Kidney (tissue), 14 donors: Measurements from ENCODE around the gene PLD1. TPM values are rescaled to one million over a fixed set of nuclear protein-coding genes. Genes with fewer than 3 reads are reported as not detected.

ENCODE experiments used
- DNase-seq, 5 donors: peaks; one replicate each; pipeline ENCODE4 v3.0.0-alpha.2; 2013 to 2020
- FAIRE-seq: peaks from 2 replicates; lab custom pipeline; 2012; peaks lifted over from hg19 to GRCh38; lab: Jason Lieb, UNC
- H3K27ac ChIP-seq, 2 donors: one replicate each; pipeline ENCODE4 v1.7.0; 2013; ENCODE audit warnings: low read depth in 2 of 2, low read length in 2 of 2, inconsistent platforms in 1 of 2
- H3K27me3 ChIP-seq: one replicate; pipeline ENCODE4 v1.7.1; 2013; ENCODE audit warnings: low read length, inconsistent platforms; ENCODE audit not compliant: control insufficient read depth, insufficient read depth
- H3K36me3 ChIP-seq, 3 donors: one replicate each; pipeline versions ENCODE4 v1.7.0 to v1.7.1; 2013; ENCODE audit warnings: low read length in 3 of 3, control low read depth in 1 of 3, inconsistent platforms in 1 of 3; ENCODE audit not compliant: insufficient read depth in 3 of 3, control insufficient read depth in 2 of 3
- H3K4me1 ChIP-seq, 3 donors: one replicate each; pipeline versions ENCODE4 v1.7.0 to v1.7.1; 2013; ENCODE audit warnings: low read length in 3 of 3, inconsistent platforms in 1 of 3, low read depth in 1 of 3; ENCODE audit not compliant: control insufficient read depth in 2 of 3, insufficient read depth in 2 of 3
- H3K4me3 ChIP-seq, 3 donors: one replicate each; pipeline versions ENCODE4 v1.7.0 to v1.8.1; 2013; ENCODE audit warnings: low read length in 3 of 3, control low read depth in 1 of 3, inconsistent platforms in 1 of 3
- H3K9ac ChIP-seq, 3 donors: one replicate each; pipeline versions ENCODE4 v1.7.0 to v1.7.1; 2013; ENCODE audit warnings: low read length in 3 of 3, control low read depth in 1 of 3, inconsistent platforms in 1 of 3
- H3K9me3 ChIP-seq, 3 donors: one replicate each; pipeline versions ENCODE4 v1.7.0 to v1.7.1; 2013; ENCODE audit warnings: low read length in 3 of 3, control low read depth in 1 of 3, inconsistent platforms in 1 of 3; ENCODE audit not compliant: control insufficient read depth in 2 of 3, insufficient read depth in 1 of 3
- intact Hi-C: fragments of 100-400 bp; cut with DNase I; formaldehyde crosslinking; loops from one replicate; pipeline ENCODE4 v1.11.1; 2022
- polyA plus RNA-seq: library from polyadenylated mRNA; stranded (reverse); fragments of 350-450 nt; fragmentation: Illumina TruSeq; extraction: RNeasy Lipid Tissue Mini Kit (QIAGEN cat#74804); gene quantifications from one replicate; pipeline ENCODE4 v1.2.3, GENCODE V29; 2014; ENCODE audit warnings: low read depth, low replicate concordance; ENCODE audit not compliant: insufficient read depth
- total RNA-seq: library from RNA; stranded (reverse); fragmentation: NEBNext Ultra II Directional; extraction: Animal tissue kit (Norgen Biotek cat#: 25700); gene quantifications from one replicate; pipeline ENCODE4 v1.2.1, GENCODE V29; 2021
- TF ChIP-seq, protein P1 (sequence below): IDR thresholded peaks from 3 replicates; pipeline ENCODE4 v1.5.1; 2012; ENCODE audit warnings: mild to moderate bottlenecking, moderate library complexity, borderline replicate concordance; ENCODE audit not compliant: insufficient read depth; ENCODE audit errors: extremely low read depth
- donor health status: control.
- donor health status: control.
- donor health status: control.
- donor health status: control.
- donor health status: control.
- donor health status: DM: yes; HTN: yes; CAD: no.
- donor health status: Normal renal cell carcinoma (clear cell type).

PLD1 gene
- total and polyA plus RNA-seq, 2 donors from 2014 or later, result 11.2 to 24.3 TPM

DNA sequence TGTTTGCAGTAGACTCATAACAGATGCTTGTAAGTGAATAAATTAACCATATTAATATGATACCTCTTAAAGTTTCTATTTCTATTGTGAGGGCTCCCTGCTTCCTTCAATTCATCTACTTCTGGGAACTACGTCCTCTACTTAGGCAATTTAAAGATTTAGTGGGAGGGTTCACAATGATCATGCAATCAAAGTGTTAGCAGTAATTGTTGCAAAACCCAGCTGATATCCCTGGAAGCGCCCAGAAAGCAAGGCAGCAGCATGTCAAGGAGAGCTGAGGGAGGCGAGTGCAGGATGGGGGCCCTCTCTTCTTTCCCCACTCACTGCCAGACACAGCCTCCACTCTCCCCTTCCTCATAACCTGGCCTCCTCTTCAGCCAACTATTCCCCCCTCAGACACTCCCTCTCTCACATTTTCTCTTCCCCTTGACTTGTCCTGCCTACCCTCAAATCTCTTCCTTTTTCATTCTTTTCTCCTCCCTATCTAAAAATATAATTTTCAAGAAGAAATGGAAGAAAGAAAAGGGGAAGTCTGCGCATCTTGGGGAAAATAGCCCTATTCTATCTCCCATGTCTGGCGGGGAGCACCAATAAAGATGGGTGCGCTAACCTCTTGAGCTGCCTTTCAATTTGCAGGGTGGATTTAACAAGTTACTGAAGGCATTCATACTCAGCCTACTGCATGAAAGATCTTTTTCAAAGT lies 39.5 kb upstream of the PLD1 start:
- no peaks in the 10 kb centered on the region for H3K4me1 ChIP-seq
- H3K9ac ChIP-seq, result no peak overlapping the region
- TF ChIP-seq, protein P1, sequence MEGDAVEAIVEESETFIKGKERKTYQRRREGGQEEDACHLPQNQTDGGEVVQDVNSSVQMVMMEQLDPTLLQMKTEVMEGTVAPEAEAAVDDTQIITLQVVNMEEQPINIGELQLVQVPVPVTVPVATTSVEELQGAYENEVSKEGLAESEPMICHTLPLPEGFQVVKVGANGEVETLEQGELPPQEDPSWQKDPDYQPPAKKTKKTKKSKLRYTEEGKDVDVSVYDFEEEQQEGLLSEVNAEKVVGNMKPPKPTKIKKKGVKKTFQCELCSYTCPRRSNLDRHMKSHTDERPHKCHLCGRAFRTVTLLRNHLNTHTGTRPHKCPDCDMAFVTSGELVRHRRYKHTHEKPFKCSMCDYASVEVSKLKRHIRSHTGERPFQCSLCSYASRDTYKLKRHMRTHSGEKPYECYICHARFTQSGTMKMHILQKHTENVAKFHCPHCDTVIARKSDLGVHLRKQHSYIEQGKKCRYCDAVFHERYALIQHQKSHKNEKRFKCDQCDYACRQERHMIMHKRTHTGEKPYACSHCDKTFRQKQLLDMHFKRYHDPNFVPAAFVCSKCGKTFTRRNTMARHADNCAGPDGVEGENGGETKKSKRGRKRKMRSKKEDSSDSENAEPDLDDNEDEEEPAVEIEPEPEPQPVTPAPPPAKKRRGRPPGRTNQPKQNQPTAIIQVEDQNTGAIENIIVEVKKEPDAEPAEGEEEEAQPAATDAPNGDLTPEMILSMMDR, result no peak
- intact Hi-C loops, result no loop called here
- H3K36me3 ChIP-seq, result no peaks in the 10 kb centered on the region
- peaks cover 0 to 4% (median 0%) of the 10 kb centered on the region in 3 donors for H3K9me3 ChIP-seq
- no peak overlapping the region for H3K27ac ChIP-seq
- no peak overlapping the region for H3K4me3 ChIP-seq
- H3K27me3 ChIP-seq, result no peaks in the 10 kb centered on the region
- DNase-seq, result no peak
- FAIRE-seq, result no peak

DNA sequence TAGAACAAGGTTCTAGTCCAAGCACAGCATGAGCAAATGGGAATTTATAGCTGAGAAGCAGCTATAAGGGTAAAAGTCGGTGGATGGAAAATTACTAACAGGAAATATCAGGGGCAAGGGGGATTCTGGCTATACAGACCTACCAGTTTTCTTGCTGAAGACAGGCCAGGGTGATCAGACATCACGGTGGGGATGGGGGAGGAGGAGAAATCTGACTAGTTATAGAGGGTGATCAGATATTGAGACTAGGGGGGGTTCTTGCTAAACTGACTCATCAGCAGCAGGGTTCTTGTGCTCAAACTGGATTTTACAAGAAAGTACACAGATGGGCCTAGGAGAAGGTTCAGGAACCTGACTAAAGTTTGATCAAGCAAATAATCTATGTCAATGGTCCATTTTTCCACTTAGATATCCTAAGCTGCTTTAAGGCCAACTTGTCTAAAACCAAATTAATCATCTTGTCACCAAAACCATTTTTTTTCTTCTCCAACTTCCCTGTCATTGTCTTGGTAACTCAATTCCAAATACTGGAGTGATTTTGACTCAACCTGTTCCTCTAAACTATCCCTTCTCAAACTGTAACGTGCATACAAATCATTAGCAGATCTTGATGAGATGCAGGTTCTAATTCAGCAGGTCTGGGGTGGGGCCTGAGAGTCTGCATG lies 37.4 kb upstream of the PLD1 start:
- intact Hi-C loops, result no loop called here
- no peaks in the 10 kb centered on the region for H3K4me1 ChIP-seq
- H3K9me3 ChIP-seq, result no peaks in the 10 kb centered on the region
- FAIRE-seq, result no peak
- H3K9ac ChIP-seq, result no peak overlapping the region
- H3K4me3 ChIP-seq, result no peak overlapping the region
- no peak for DNase-seq
- TF ChIP-seq, protein P1, result no peak
- no peak overlapping the region for H3K27ac ChIP-seq
- H3K27me3 ChIP-seq, result no peaks in the 10 kb centered on the region
- no peaks in the 10 kb centered on the region for H3K36me3 ChIP-seq

DNA sequence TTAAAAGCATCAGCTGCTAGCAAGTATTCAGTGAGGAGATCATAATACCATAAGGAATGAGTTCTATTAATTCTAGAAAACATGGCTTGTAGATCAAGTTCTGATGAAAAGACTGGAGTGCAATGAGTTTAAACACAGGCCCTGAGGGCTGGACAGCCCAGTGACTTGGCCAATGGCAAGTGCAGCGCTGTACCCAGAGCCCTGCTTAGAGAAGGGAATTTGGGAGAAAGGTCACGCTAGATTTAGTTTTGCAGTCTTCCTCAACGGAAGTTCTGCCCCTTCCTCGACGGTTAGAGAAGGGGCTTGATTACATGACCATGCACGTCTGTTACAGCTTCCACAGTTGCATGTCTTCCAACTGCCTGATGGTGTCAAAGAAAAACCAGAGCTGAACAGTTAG lies 36.9 kb upstream of the PLD1 start:
- Histone ChIP-seq H3K27ac (no peak overlapping the region), H3K9me3 (no peaks in the 10 kb centered on the region), H3K27me3 (no peaks in the 10 kb centered on the region), H3K4me3 (no peak overlapping the region), H3K4me1 (no peaks in the 10 kb centered on the region), H3K36me3 (no peaks in the 10 kb centered on the region), H3K9ac (no peak overlapping the region)
- DNase-seq (no peak), FAIRE-seq (no peak)
- TF ChIP-seq, protein P1, result no peak
- intact Hi-C loops, result no loop called here
